ENCODE measurements around the gene MIAT. TPM values are rescaled to one million over a fixed set of nuclear protein-coding genes. Genes with fewer than 3 reads are reported as not detected.

Gene MIAT
- total RNA-seq, 4 donors from 2014 or later, result 0.49 to 1.5 (median 0.93) TPM

GRCh38 chr22:26711205-26711963 is 54.0 kb downstream of the MIAT start:
- TF ChIP-seq CTCF (IDR thresholded peaks at IDR 0.05; ENCODE audit: low read depth), result no peak

GRCh38 chr22:26712158-26712557 is 54.8 kb downstream of the MIAT start:
- TF ChIP-seq CTCF (IDR thresholded peaks at IDR 0.05; ENCODE audit: low read depth), result no peak

- TF ChIP-seq CTCF (IDR thresholded peaks at IDR 0.05; ENCODE audit: low read depth), result no peak
Observed at GRCh38 chr22:26713823-26714449, 56.5 kb downstream of the MIAT start.

GRCh38 chr22:26714971-26715370 is 57.6 kb downstream of the MIAT start:
- TF ChIP-seq CTCF (IDR thresholded peaks at IDR 0.05; ENCODE audit: low read depth), result no peak

- no peak for TF ChIP-seq CTCF (IDR thresholded peaks at IDR 0.05; ENCODE audit: low read depth)
Observed at GRCh38 chr22:26715392-26715936, 58.1 kb downstream of the MIAT start.

GRCh38 chr22:26718488-26718887 is 61.1 kb downstream of the MIAT start:
- no peak for TF ChIP-seq CTCF (IDR thresholded peaks at IDR 0.05; ENCODE audit: low read depth)

- TF ChIP-seq CTCF (IDR thresholded peaks at IDR 0.05; ENCODE audit: low read depth), result no peak
Observed at GRCh38 chr22:26718905-26719304, 61.5 kb downstream of the MIAT start.

Data from subcutaneous adipose tissue (tissue), 4 donors.